B cell (primary cell): ENCODE measurements around the gene CDYL. TPM values are rescaled to one million over a fixed set of nuclear protein-coding genes. Genes with fewer than 3 reads are reported as not detected.

Source experiments
- ATAC-seq: fragments of 200-7000 bp; cut with Tn5 transposase; one replicate; pipeline ENCODE4 v1.10.0; 2021; ENCODE audit warnings: low read depth, mild to moderate bottlenecking, moderate number of reproducible peaks, moderate library complexity
- CTCF ChIA-PET: fragments of 350-600 bp; sonication (Branson Sonifier 250); formaldehyde crosslinking; loops from one replicate; lab custom pipeline; 2021; ENCODE audit warnings: antibody characterized with exemption, inconsistent platforms; lab: Charles Lee
- POLR2A ChIA-PET: fragments of 350-600 bp; sonication (Branson Sonifier 250); formaldehyde crosslinking; loops from one replicate; lab custom pipeline; 2021; ENCODE audit warnings: antibody characterized with exemption; lab: Charles Lee
- DNase-seq: peaks from one replicate; pipeline ENCODE4 v3.0.0; 2013
- H2AFZ ChIP-seq: 2 replicates; pipeline ENCODE4 v1.6.1; 2012; ENCODE audit warnings: mild to moderate bottlenecking, low read depth, low read length; ENCODE audit not compliant: insufficient read depth, poor library complexity, severe bottlenecking
- H3K27ac ChIP-seq, 2 donors: 1 replicate in 1 of 2; 2 replicates in 1 of 2; pipeline ENCODE4 v1.5.1; 2012 to 2013; ENCODE audit warnings: low read length in 2 of 2, mild to moderate bottlenecking in 2 of 2, moderate library complexity in 1 of 2
- H3K27me3 ChIP-seq, 4 experiments: fragments of 200-600 bp in 1 of 4; sonication (generic) in 1 of 4; replicated peaks in 1 of 4; 1 replicate in 2 of 4; 2 replicates in 2 of 4; pipeline versions ENCODE4 v1.6.1 to v1.7.0; 2013 to 2016; ENCODE audit warnings: low read length in 3 of 4, mild to moderate bottlenecking in 2 of 4, mixed read lengths in 1 of 4, moderate library complexity in 1 of 4; ENCODE audit not compliant: insufficient read depth in 4 of 4, control insufficient read depth in 3 of 4; ENCODE audit errors: control extremely low read depth in 1 of 4
- H3K36me3 ChIP-seq, 2 experiments: replicated peaks in 1 of 2; 1 replicate in 1 of 2; 2 replicates in 1 of 2; pipeline versions ENCODE4 v1.6.1 to v1.7.1; 2013; ENCODE audit warnings: low read length in 1 of 2; ENCODE audit not compliant: insufficient read depth in 2 of 2, control insufficient read depth in 1 of 2; ENCODE audit errors: control extremely low read depth in 1 of 2, extremely low read depth in 1 of 2
- H3K4me1 ChIP-seq, 2 donors: fragments of 200-600 bp in 1 of 2; sonication (generic) in 1 of 2; 1 replicate in 1 of 2; 2 replicates in 1 of 2; pipeline versions ENCODE4 v1.5.1 to v1.6.1; 2013 to 2017; ENCODE audit warnings: low read length in 2 of 2; ENCODE audit not compliant: control insufficient read depth in 2 of 2, insufficient read depth in 2 of 2
- H3K4me2 ChIP-seq: replicated peaks from 2 replicates; pipeline ENCODE3; 2012; ENCODE audit warnings: mild to moderate bottlenecking, low read depth, low read length; ENCODE audit not compliant: poor library complexity, severe bottlenecking
- H3K4me3 ChIP-seq, 5 experiments: fragments of 200-600 bp in 1 of 5; sonication (generic) in 1 of 5; 1 replicate in 3 of 5; 2 replicates in 2 of 5; pipeline versions ENCODE4 v1.5.1 to v1.7.0; 2011 to 2016; ENCODE audit warnings: low read length in 4 of 5, mild to moderate bottlenecking in 4 of 5, low read depth in 2 of 5, control low read depth in 1 of 5, moderate library complexity in 1 of 5; ENCODE audit not compliant: insufficient read depth in 1 of 5; ENCODE audit errors: control extremely low read depth in 1 of 5, extremely low read depth in 1 of 5
- H3K79me2 ChIP-seq: fragments of 200-600 bp; sonication (generic); one replicate; pipeline ENCODE4 v1.6.0; 2016; ENCODE audit warnings: low read length; ENCODE audit not compliant: control insufficient read depth, insufficient read depth
- H3K9ac ChIP-seq: fragments of 200-600 bp; sonication (generic); 2 replicates; pipeline ENCODE4 v1.6.1; 2017; ENCODE audit warnings: mild to moderate bottlenecking, low read length, moderate library complexity
- H3K9me3 ChIP-seq, 3 donors: one replicate each; pipeline versions ENCODE4 v1.6.1 to v1.7.1; 2013; ENCODE audit warnings: low read length in 2 of 3; ENCODE audit not compliant: control insufficient read depth in 2 of 3, insufficient read depth in 1 of 3; ENCODE audit errors: control extremely low read depth in 1 of 3
- H4K20me1 ChIP-seq: 2 replicates; pipeline ENCODE4 v1.6.0; 2012; ENCODE audit warnings: mild to moderate bottlenecking, low read length; ENCODE audit not compliant: insufficient read depth, control insufficient read depth, poor library complexity, severe bottlenecking
- H3K27ac Mint-ChIP-seq: one replicate; pipeline ENCODE4 v1.8.0; 2021; ENCODE audit warnings: mixed read lengths
- H3K27me3 Mint-ChIP-seq: one replicate; pipeline ENCODE4 v1.8.0; 2021; ENCODE audit warnings: mixed read lengths
- H3K4me1 Mint-ChIP-seq: one replicate; pipeline ENCODE4 v1.8.0; 2021; ENCODE audit warnings: mixed read lengths
- H3K4me3 Mint-ChIP-seq: one replicate; pipeline ENCODE4 v1.8.0; 2021; ENCODE audit warnings: mixed read lengths
- H3K9me3 Mint-ChIP-seq: one replicate; pipeline ENCODE4 v1.8.0; 2022; ENCODE audit warnings: mixed read lengths; ENCODE audit not compliant: insufficient read depth
- CTCF ChIP-seq: fragments of 200-600 bp; IDR thresholded peaks from one replicate; pipeline ENCODE4 v1.8.0; 2022; ENCODE audit warnings: antibody characterized with exemption, mild to moderate bottlenecking
- EZH2 ChIP-seq: IDR thresholded peaks from 2 replicates; pipeline ENCODE4 v1.6.1; 2012; ENCODE audit warnings: borderline replicate concordance, low read depth, mild to moderate bottlenecking, moderate library complexity, low read length; ENCODE audit not compliant: insufficient read depth, poor library complexity, severe bottlenecking
- WGBS: methylation state at CpG from one replicate; pipeline ENCODE4 v1.1.5; 2013; ENCODE audit warnings: missing lambda C conversion rate; ENCODE audit not compliant: insufficient coverage; 5-methylcytosine and 5-hydroxymethylcytosine counted together
- intact Hi-C: fragments of 100-400 bp; cut with micrococcal nuclease; formaldehyde crosslinking; loops from one replicate; pipeline ENCODE4 v1.10.0; 2022
- polyA plus RNA-seq: library from polyadenylated mRNA; depleted of rRNA; stranded (reverse); fragments of >200 nt; gene quantifications from 2 replicates; pipeline ENCODE4 v1.2.3, GENCODE V29; 2012
- total RNA-seq, 2 donors: library from RNA; stranded (reverse); fragments of 120-200 nt in 1 of 2; gene quantifications; 1 replicate in 1 of 2; 2 replicates in 1 of 2; pipeline versions ENCODE4 v1.2.3 to v1.2.4, GENCODE V29; 2013 to 2022

Gene CDYL
- total and polyA plus RNA-seq, 2 donors (not counting 1 experiment from before 2014, with no cell fraction given): 15.6 to 63.0 TPM

DNA sequence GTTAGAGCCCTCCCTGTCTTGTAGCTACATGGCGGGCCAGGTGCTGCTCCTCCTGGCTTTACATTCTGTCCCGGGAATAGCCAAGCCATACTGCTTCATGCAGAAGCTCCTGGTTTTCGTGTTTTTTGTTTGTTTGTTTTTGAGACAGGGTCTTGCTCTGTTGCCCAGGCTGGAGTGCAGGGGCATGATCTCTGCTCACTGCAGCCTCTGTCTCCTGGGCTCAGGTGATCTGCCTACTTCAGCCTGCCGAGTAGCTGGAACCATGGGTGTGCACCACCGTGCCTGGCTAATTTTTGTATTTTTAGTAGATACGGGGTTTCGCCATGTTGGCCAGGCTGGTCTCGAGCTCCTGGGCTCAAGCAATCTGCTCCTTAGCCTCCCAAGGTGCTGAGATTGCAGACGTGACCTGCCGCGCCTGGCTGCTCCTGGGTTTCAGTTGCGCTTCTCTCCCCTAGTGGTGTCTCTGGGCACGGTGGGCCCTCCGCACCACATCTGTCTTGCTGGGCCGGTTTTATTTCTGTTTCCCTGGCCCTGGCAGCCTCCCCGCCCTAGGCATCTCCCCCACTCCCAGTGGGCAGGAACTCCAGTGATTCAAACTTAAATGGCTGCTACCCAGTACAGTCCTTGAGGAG, 12.9 kb downstream of the CDYL start:
- POLR2A ChIA-PET: interaction anchor here (1.1 to 1.2 kb wide), 2 partner anchors 9 to 13 kb away, joined by 4 to 6 read pairs; partner anchors contain the start of gene CDYL
- TF ChIP-seq EZH2: no peak
- peak; percentile 71 for TF ChIP-seq CTCF
- no peaks in the 10 kb centered on the region for H3K36me3 ChIP-seq
- Mint-ChIP-seq H3K4me3 (peak overlapping the region; percentile 70), H3K27ac (peak overlapping the region; percentile 17), H3K4me1 (peaks cover 49% of the 10 kb centered on the region), H3K9me3 (no peaks in the 10 kb centered on the region), H3K27me3 (no peaks in the 10 kb centered on the region)
- peaks cover 20 to 21% of the 10 kb centered on the region in 2 donors for H3K4me1 ChIP-seq
- no peaks in the 10 kb centered on the region for H3K9me3 ChIP-seq
- H3K79me2 ChIP-seq: peaks cover 99% of the 10 kb centered on the region
- WGBS: 28% methylated on average over 14 of the region's 16 CpGs
- H2AFZ ChIP-seq: peak overlapping the region; percentile 17
- intact Hi-C loops: loop anchor here (1.0 to 10.0 kb wide), 4 partner anchors 8 to 96 kb away; no protein-coding TSS in a partner anchor
- ATAC-seq (peak; percentile 97), DNase-seq (peak; percentile 75)
- peak overlapping the region; percentile 65 for H3K4me2 ChIP-seq
- H3K27me3 ChIP-seq: no peaks in the 10 kb centered on the region
- no peak overlapping the region for H3K9ac ChIP-seq
- H3K27ac ChIP-seq: peak overlapping the region in 1 of 2 donors; percentile 44
- peak overlapping the region in 3 of 5 experiments; percentile 3 to 12 (median 12) for H3K4me3 ChIP-seq
- CTCF ChIA-PET: interaction anchor here (0.7 to 2.7 kb wide), 9 partner anchors 8 to 535 kb away, joined by 3 to 17 read pairs (median 5); partner anchors contain the start of gene CDYL
- peaks cover 79% of the 10 kb centered on the region for H4K20me1 ChIP-seq
